Neural crest cell (in vitro differentiated cells): Measurements from ENCODE around the gene ZFC3H1. TPM values are rescaled to one million over a fixed set of nuclear protein-coding genes. Genes with fewer than 3 reads are reported as not detected.
"Not testable (repeated sequence)": the region's sequence is repeated elsewhere in the genome, so short reads cannot be mapped to it uniquely, and the experiment has no call there.

Experiments
- DNase-seq: peaks from one replicate; pipeline ENCODE4 v3.0.0; 2021; ENCODE audit warnings: low read depth, mixed read lengths, low spot score
- H3K27ac Mint-ChIP-seq: one replicate; pipeline ENCODE4 v1.8.0; 2021; ENCODE audit warnings: mild to moderate bottlenecking, mixed read lengths; ENCODE audit not compliant: unreplicated experiment
- H3K27me3 Mint-ChIP-seq: 2 replicates; pipeline ENCODE4 v1.8.0; 2021; ENCODE audit warnings: low read depth, mild to moderate bottlenecking, mixed read lengths
- H3K36me3 Mint-ChIP-seq: 2 replicates; pipeline ENCODE4 v1.8.0; 2021; ENCODE audit warnings: low read depth, mild to moderate bottlenecking, mixed read lengths
- H3K4me1 Mint-ChIP-seq: 2 replicates; pipeline ENCODE4 v1.8.0; 2021; ENCODE audit warnings: mixed read lengths
- H3K4me3 Mint-ChIP-seq: one replicate; pipeline ENCODE4 v1.8.0; 2021; ENCODE audit warnings: mild to moderate bottlenecking, mixed read lengths
- H3K9me3 Mint-ChIP-seq: 2 replicates; pipeline ENCODE4 v1.8.0; 2021; ENCODE audit warnings: mixed read lengths
- CTCF ChIP-seq: fragments of 200-600 bp; sonication (generic); conservative IDR thresholded peaks from 2 replicates; pipeline ENCODE4 v1.5.0; 2021; ENCODE audit warnings: antibody characterized with exemption, mild to moderate bottlenecking
- total RNA-seq: library from RNA; stranded (reverse); gene quantifications from 2 replicates; pipeline ENCODE4 v1.2.1, GENCODE V29; 2021

The ZFC3H1 gene
- total RNA-seq, 1 donor from 2014 or later, result 40.5 TPM

- Mint-ChIP-seq H3K27ac (no peak overlapping the region), H3K4me3 (no peak overlapping the region), H3K27me3 (no peaks in the 10 kb centered on the region), H3K9me3 (no peaks in the 10 kb centered on the region), H3K36me3 (peaks cover 2% of the 10 kb centered on the region), H3K4me1 (peaks cover 7% of the 10 kb centered on the region)
- no peak for TF ChIP-seq CTCF
- DNase-seq, result no peak
Observed at GRCh38 chr12:71578694-71579258, 84.9 kb downstream of the ZFC3H1 start.

- Mint-ChIP-seq H3K9me3 (no peaks in the 10 kb centered on the region), H3K4me1 (peaks cover 11% of the 10 kb centered on the region), H3K27ac (no peak overlapping the region), H3K4me3 (no peak overlapping the region), H3K36me3 (peaks cover 2% of the 10 kb centered on the region), H3K27me3 (no peaks in the 10 kb centered on the region)
- DNase-seq, result no peak
- no peak for TF ChIP-seq CTCF
Observed at GRCh38 chr12:71576496-71576895, 87.2 kb downstream of the ZFC3H1 start.

DNA sequence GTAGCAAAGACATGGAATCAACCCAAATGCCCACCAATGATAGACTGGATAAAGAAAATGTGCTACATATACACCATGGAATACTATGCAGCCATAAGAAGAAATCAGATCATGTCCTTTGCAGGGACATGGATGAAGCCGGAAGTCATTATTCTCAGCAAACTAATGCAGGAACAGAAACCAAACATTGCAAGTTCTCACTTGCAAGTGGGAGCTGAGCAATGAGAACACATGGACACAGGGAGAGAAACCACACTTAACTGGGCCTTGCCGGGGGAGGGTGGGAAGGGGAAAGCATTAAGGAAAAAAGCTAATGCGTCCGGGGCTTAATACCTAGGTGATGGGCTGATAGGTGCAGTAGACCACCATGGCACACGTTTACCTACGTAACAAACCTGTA lies 93.8 kb downstream of the ZFC3H1 start:
- H3K4me3 Mint-ChIP-seq, DNase-seq, H3K9me3 Mint-ChIP-seq, H3K36me3 Mint-ChIP-seq, H3K27ac Mint-ChIP-seq, H3K27me3 Mint-ChIP-seq: not testable (repeated sequence)
- peaks cover 15% of the 10 kb centered on the region for H3K4me1 Mint-ChIP-seq

DNA sequence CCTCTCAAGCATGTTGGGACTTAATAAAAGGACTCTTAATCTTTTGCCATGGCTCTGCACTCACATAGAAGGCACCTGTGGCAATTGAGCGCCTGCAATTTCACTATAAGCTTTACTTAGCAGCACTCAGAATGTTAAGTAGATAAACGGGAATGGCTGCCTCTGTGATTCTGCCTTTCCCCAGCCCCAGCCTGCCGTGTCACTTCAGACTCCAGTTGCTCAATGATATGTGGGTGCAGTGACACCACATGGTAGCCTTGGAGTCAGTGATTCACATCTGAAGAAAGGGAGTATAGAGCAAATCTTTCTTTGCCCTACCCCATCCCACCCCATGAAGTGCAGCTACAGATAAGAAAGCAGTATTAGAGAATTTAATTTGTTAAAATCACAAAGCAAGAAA lies 96.1 kb downstream of the ZFC3H1 start:
- no peak for TF ChIP-seq CTCF
- no peaks in the 10 kb centered on the region for H3K9me3 Mint-ChIP-seq
- H3K4me3 Mint-ChIP-seq, result no peak overlapping the region
- no peak for DNase-seq
- H3K4me1 Mint-ChIP-seq, result peaks cover 11% of the 10 kb centered on the region
- no peak overlapping the region for H3K27ac Mint-ChIP-seq
- peaks cover 3% of the 10 kb centered on the region for H3K36me3 Mint-ChIP-seq
- H3K27me3 Mint-ChIP-seq, result no peaks in the 10 kb centered on the region

- Mint-ChIP-seq H3K27me3 (no peaks in the 10 kb centered on the region), H3K36me3 (peaks cover 3% of the 10 kb centered on the region), H3K27ac (no peak overlapping the region), H3K4me3 (no peak overlapping the region), H3K9me3 (no peaks in the 10 kb centered on the region), H3K4me1 (peaks cover 11% of the 10 kb centered on the region)
- TF ChIP-seq CTCF, result no peak
- no peak for DNase-seq
Observed at GRCh38 chr12:71566655-71567054, 97.0 kb downstream of the ZFC3H1 start.

- TF ChIP-seq CTCF, result no peak
- no peak overlapping the region for H3K4me3 Mint-ChIP-seq
- no peaks in the 10 kb centered on the region for H3K9me3 Mint-ChIP-seq
- no peak overlapping the region for H3K27ac Mint-ChIP-seq
- no peaks in the 10 kb centered on the region for H3K27me3 Mint-ChIP-seq
- DNase-seq, result no peak
- H3K4me1 Mint-ChIP-seq, result peaks cover 17% of the 10 kb centered on the region
- peaks cover 3% of the 10 kb centered on the region for H3K36me3 Mint-ChIP-seq
Observed at GRCh38 chr12:71565535-71565934, 98.1 kb downstream of the ZFC3H1 start.
